Measurements from ENCODE around the gene ZNFX1. TPM values are rescaled to one million over a fixed set of nuclear protein-coding genes. Genes with fewer than 3 reads are reported as not detected.

The ZNFX1 gene
- total RNA-seq, 1 experiment from 2014 or later = 11.0 TPM

DNA sequence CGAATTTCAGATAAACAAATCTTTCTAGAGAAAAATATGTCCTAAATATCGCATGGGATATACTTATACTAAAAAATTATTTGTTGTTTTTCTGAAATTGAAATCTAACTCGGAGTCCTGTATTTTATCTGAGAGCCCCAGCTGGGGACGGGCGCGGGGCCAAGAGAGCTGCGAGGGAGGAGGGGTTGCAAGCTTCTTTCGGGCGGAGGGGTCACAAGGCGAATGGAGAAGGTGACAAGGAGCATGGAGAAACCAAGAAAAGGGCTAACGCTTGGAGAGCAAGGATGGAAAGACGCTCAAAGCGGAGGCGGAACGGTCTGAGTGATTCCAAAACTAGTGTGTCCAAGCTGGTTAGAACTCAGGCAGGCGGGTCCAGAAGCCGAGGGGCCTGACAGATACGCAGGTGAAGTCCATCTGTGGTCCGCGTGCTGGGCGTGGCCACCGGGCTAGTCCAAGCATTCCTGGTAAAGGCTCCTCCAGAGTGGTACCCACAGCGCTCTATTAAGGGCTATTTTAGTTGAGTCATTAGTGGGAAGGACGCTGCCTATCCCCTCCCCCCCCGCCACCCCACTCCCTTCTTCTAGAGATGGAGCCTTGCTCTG lies 41.5 kb upstream of the ZNFX1 start:
- H3K27me3 Mint-ChIP-seq (ENCODE audit: low read depth) = peaks cover 62% of the 10 kb centered on the region
- peak; percentile 34 for DNase-seq (ENCODE audit: low spot score)
- H3K4me1 Mint-ChIP-seq = peaks cover 23% of the 10 kb centered on the region
- no peak overlapping the region for H3K27ac Mint-ChIP-seq
- ChIA-PET POLR2A (interaction anchor here (0.7 to 1.5 kb wide), 2 partner anchors 22 to 37 kb away, joined by 3 to 5 read pairs; no protein-coding TSS in a partner anchor), CTCF (interaction anchor here (1.0 to 3.4 kb wide), 21 partner anchors 9 to 291 kb away, joined by 3 to 47 read pairs (median 7); no protein-coding TSS in a partner anchor)
- peak overlapping the region; percentile 92 for H3K4me3 Mint-ChIP-seq
- TF ChIP-seq, protein P1, sequence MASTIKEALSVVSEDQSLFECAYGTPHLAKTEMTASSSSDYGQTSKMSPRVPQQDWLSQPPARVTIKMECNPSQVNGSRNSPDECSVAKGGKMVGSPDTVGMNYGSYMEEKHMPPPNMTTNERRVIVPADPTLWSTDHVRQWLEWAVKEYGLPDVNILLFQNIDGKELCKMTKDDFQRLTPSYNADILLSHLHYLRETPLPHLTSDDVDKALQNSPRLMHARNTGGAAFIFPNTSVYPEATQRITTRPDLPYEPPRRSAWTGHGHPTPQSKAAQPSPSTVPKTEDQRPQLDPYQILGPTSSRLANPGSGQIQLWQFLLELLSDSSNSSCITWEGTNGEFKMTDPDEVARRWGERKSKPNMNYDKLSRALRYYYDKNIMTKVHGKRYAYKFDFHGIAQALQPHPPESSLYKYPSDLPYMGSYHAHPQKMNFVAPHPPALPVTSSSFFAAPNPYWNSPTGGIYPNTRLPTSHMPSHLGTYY (CRISPR knock-in tag; IDR thresholded peaks at IDR 0.05) = no peak
- TF ChIP-seq, protein P2, sequence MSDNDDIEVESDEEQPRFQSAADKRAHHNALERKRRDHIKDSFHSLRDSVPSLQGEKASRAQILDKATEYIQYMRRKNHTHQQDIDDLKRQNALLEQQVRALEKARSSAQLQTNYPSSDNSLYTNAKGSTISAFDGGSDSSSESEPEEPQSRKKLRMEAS (CRISPR knock-in tag; IDR thresholded peaks at IDR 0.05) = 0 out of 2 replicates have a peak, but pooled peaks have one; percentile 11
- H3K36me3 Mint-ChIP-seq = no peaks in the 10 kb centered on the region
- no peaks in the 10 kb centered on the region; the same call in 1 of the 2 replicates for H3K9me3 Mint-ChIP-seq
- no peak for ATAC-seq

DNA sequence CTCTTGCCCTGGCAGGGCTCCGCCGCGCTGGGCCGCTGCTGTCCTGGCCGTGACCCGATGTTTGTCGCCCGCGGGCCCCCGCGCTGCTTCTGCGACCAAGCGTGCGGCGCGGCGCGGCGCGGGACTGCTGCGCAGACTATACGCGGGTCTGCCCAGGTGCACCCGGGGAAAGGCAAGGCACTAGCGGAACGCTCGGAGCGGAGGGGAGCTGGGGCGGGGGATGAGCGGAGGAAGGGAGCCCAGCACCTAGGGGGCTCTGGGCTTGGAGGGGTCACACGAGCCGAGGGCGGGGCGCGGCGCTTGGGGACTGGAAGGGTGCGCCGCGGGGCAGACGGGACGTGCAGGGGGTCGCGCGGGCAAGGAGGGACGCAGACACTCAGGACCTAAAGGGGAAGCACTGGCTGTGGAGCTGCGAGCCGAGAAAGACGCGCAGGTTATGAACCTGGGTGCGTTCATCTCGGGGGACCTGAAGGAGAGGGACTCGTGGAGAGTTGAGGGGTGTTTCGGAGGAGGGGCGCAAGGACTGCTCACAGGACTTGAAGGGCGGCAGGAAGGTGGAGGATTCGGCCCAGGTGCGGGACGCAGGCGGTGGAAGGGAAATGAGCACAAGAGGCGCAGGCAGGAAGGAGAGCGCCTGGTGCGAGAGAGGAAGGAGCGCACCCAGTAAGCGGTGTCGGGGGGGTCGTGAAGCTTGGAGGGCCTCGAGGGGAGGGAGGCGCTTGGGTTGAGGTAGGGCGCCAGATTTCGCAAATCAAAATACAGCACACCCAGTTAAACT lies 40.8 kb upstream of the ZNFX1 start:
- H3K27ac Mint-ChIP-seq = no peak overlapping the region
- peak; percentile 62; the same call in 1 of the 2 replicates for TF ChIP-seq ZNF121 (CRISPR knock-in tag; IDR thresholded peaks at IDR 0.05)
- peak; percentile 86 for TF ChIP-seq FOXP1 (CRISPR knock-in tag; IDR thresholded peaks at IDR 0.05; ENCODE audit: borderline replicate concordance)
- TF ChIP-seq FOXK1 (CRISPR knock-in tag; IDR thresholded peaks at IDR 0.05) = 0 out of 2 replicates have a peak, but pooled peaks have one; percentile 35
- TF ChIP-seq, protein P3, sequence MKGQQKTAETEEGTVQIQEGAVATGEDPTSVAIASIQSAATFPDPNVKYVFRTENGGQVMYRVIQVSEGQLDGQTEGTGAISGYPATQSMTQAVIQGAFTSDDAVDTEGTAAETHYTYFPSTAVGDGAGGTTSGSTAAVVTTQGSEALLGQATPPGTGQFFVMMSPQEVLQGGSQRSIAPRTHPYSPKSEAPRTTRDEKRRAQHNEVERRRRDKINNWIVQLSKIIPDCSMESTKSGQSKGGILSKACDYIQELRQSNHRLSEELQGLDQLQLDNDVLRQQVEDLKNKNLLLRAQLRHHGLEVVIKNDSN (CRISPR knock-in tag; IDR thresholded peaks at IDR 0.05) = no peak
- no peak for TF ChIP-seq GABPB1 (CRISPR knock-in tag; IDR thresholded peaks at IDR 0.05)
- no peak for TF ChIP-seq JUN (CRISPR knock-in tag; IDR thresholded peaks at IDR 0.05)
- TF ChIP-seq, protein P4, sequence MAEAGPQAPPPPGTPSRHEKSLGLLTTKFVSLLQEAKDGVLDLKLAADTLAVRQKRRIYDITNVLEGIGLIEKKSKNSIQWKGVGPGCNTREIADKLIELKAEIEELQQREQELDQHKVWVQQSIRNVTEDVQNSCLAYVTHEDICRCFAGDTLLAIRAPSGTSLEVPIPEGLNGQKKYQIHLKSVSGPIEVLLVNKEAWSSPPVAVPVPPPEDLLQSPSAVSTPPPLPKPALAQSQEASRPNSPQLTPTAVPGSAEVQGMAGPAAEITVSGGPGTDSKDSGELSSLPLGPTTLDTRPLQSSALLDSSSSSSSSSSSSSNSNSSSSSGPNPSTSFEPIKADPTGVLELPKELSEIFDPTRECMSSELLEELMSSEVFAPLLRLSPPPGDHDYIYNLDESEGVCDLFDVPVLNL (CRISPR knock-in tag; IDR thresholded peaks at IDR 0.05; ENCODE audit: borderline replicate concordance, low read depth) = 0 out of 2 replicates have a peak, but pooled peaks have one; percentile 57
- ChIA-PET POLR2A (interaction anchor here (0.7 to 1.5 kb wide), 2 partner anchors 21 to 36 kb away, joined by 3 to 5 read pairs; no protein-coding TSS in a partner anchor), CTCF (interaction anchor here (1.0 to 3.4 kb wide), 13 partner anchors 8 to 291 kb away, joined by 3 to 40 read pairs (median 7); no protein-coding TSS in a partner anchor)
- no peaks in the 10 kb centered on the region for H3K36me3 Mint-ChIP-seq
- peaks cover 67% of the 10 kb centered on the region for H3K27me3 Mint-ChIP-seq (ENCODE audit: low read depth)
- H3K4me3 Mint-ChIP-seq = peak overlapping the region; percentile 92
- H3K4me1 Mint-ChIP-seq = peaks cover 19% of the 10 kb centered on the region
- H3K9me3 Mint-ChIP-seq = no peaks in the 10 kb centered on the region; the same call in 1 of the 2 replicates
- peak; percentile 35 for ATAC-seq
- peak; percentile 50 for DNase-seq (ENCODE audit: low spot score)

DNA sequence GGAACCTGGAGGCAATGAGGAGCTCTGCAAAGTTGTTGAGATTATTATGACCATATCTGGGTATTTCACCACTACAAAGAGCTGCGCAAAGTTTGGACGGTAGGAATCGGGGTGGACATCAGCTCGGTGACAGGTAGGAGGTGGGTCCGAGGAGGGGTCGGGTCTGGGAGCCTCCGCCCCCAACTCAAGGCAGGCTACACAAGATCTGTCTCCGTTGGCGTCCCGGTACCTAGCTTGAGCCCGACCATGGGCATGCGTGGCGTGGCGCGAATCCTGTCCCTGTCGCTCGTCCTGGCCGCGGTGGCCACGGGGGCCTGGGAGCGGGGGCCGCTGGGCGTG lies 40.2 kb upstream of the ZNFX1 start:
- H3K27ac Mint-ChIP-seq = no peak overlapping the region
- ATAC-seq (peak; percentile 15), DNase-seq (ENCODE audit: low spot score) (no peak)
- CTCF ChIA-PET = interaction anchor here (1.0 to 3.4 kb wide), 7 partner anchors 15 to 292 kb away, joined by 3 to 40 read pairs (median 7); no protein-coding TSS in a partner anchor
- H3K4me1 Mint-ChIP-seq = peaks cover 19% of the 10 kb centered on the region
- no peaks in the 10 kb centered on the region; the same call in 1 of the 2 replicates for H3K9me3 Mint-ChIP-seq
- peak overlapping the region; percentile 92 for H3K4me3 Mint-ChIP-seq
- H3K36me3 Mint-ChIP-seq = no peaks in the 10 kb centered on the region
- POLR2A ChIA-PET = no interaction called here
- peaks cover 69% of the 10 kb centered on the region for H3K27me3 Mint-ChIP-seq (ENCODE audit: low read depth)
- TF ChIP-seq RORB (CRISPR knock-in tag; IDR thresholded peaks at IDR 0.05) = no peak
- TF ChIP-seq, protein P5, sequence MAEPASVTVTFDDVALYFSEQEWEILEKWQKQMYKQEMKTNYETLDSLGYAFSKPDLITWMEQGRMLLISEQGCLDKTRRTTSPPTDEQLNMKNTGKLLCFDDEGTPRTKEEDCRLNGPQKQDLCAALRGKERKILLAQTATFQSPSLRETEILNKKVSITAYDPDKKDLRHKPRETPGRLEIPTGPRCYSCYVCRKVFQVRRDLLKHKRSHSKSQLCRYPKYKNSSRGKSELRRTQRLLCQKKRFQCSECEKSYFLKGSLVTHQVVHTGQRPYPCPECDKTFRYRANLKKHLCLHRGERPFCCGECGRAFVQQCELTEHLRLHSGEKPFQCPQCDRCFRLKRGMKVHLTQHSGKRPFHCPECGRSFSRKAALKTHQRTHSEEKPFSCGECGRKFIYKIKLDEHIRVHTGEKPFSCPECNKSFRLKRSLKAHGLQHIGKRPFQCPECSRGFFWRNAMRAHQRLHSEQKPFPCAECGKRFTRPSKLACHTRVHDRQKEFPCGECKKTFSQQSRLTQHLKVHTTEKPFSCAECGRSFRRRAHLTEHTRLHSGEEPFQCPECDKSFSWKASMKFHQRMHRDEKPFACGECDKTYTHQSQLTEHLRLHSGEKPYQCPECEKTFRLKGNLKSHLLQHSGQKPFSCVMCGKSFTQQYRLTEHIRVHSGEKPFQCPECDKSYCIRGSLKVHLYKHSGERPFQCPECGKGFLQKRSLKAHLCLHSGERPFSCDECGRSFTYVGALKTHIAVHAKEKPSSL (CRISPR knock-in tag; conservative IDR thresholded peaks at IDR 0.05) = no peak
- TF ChIP-seq, protein P6, sequence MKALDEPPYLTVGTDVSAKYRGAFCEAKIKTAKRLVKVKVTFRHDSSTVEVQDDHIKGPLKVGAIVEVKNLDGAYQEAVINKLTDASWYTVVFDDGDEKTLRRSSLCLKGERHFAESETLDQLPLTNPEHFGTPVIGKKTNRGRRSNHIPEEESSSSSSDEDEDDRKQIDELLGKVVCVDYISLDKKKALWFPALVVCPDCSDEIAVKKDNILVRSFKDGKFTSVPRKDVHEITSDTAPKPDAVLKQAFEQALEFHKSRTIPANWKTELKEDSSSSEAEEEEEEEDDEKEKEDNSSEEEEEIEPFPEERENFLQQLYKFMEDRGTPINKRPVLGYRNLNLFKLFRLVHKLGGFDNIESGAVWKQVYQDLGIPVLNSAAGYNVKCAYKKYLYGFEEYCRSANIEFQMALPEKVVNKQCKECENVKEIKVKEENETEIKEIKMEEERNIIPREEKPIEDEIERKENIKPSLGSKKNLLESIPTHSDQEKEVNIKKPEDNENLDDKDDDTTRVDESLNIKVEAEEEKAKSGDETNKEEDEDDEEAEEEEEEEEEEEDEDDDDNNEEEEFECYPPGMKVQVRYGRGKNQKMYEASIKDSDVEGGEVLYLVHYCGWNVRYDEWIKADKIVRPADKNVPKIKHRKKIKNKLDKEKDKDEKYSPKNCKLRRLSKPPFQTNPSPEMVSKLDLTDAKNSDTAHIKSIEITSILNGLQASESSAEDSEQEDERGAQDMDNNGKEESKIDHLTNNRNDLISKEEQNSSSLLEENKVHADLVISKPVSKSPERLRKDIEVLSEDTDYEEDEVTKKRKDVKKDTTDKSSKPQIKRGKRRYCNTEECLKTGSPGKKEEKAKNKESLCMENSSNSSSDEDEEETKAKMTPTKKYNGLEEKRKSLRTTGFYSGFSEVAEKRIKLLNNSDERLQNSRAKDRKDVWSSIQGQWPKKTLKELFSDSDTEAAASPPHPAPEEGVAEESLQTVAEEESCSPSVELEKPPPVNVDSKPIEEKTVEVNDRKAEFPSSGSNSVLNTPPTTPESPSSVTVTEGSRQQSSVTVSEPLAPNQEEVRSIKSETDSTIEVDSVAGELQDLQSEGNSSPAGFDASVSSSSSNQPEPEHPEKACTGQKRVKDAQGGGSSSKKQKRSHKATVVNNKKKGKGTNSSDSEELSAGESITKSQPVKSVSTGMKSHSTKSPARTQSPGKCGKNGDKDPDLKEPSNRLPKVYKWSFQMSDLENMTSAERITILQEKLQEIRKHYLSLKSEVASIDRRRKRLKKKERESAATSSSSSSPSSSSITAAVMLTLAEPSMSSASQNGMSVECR (CRISPR knock-in tag; IDR thresholded peaks at IDR 0.05; ENCODE audit: borderline replicate concordance) = no peak
- no peak for TF ChIP-seq NR1H2 (CRISPR knock-in tag; IDR thresholded peaks at IDR 0.05)
- no peak for TF ChIP-seq FOXP1 (CRISPR knock-in tag; IDR thresholded peaks at IDR 0.05; ENCODE audit: borderline replicate concordance)
- no peak for TF ChIP-seq ESRRA (CRISPR knock-in tag; IDR thresholded peaks at IDR 0.05; ENCODE audit: borderline replicate concordance)
- TF ChIP-seq FOXJ3 (CRISPR knock-in tag; IDR thresholded peaks at IDR 0.05; ENCODE audit: borderline replicate concordance) = no peak

All from WTC11 (cell line).